HG02943 (cell line): Measurements from ENCODE around the gene FAM151B.
"Not testable (repeated sequence)": the region's sequence is repeated elsewhere in the genome, so short reads cannot be mapped to it uniquely, and the experiment has no call there.

Experiments
- ATAC-seq: cut with Tn5 transposase; IDR thresholded peaks from one replicate; pipeline ENCODE4 v1.9.1; 2021; ENCODE audit warnings: mild to moderate bottlenecking, low read depth, moderate library complexity; ENCODE audit not compliant: unreplicated experiment

The FAM151B gene

GRCh38 chr5:80580291-80580690 is 92.4 kb downstream of the FAM151B start:
- ATAC-seq: not testable (repeated sequence)

- ATAC-seq: no peak
Measured at GRCh38 chr5:80584770-80585169, 96.9 kb downstream of the FAM151B start.

GRCh38 chr5:80588858-80589540 is 101.1 kb downstream of the FAM151B start:
- no peak for ATAC-seq

GRCh38 chr5:80590766-80591165 is 102.9 kb downstream of the FAM151B start:
- no peak for ATAC-seq

- no peak for ATAC-seq
Measured at GRCh38 chr5:80591352-80591751, 103.5 kb downstream of the FAM151B start.

- no peak for ATAC-seq
Measured at GRCh38 chr5:80592105-80592504, 104.2 kb downstream of the FAM151B start.
